BJ (cell line): ENCODE measurements around the gene ARID3C. TPM values are rescaled to one million over a fixed set of nuclear protein-coding genes. Genes with fewer than 3 reads are reported as not detected.
A peak's percentile ranks its signal among the peaks of the same experiment; 100 is the strongest.

Experiments
- CTCF ChIA-PET: fragments of 350-600 bp; formaldehyde crosslinking; extraction: SDS; loops from one replicate; lab custom pipeline; 2021; ENCODE audit warnings: antibody characterized with exemption, inconsistent platforms; lab: Yijun Ruan, JAX
- POLR2A ChIA-PET: fragments of 300-600 bp; sonication (Branson Sonifier 250); formaldehyde crosslinking; extraction: SDS; loops from one replicate; lab custom pipeline; 2021; ENCODE audit warnings: antibody characterized with exemption; lab: Charles Lee
- DNase-seq: peaks from one replicate; pipeline ENCODE4 v3.0.0-alpha.2; 2011; ENCODE audit warnings: low read depth
- H3K27me3 ChIP-seq: 2 replicates; pipeline ENCODE4 v1.6.0; 2011; ENCODE audit warnings: low read length; ENCODE audit not compliant: control insufficient read depth, insufficient read depth
- H3K36me3 ChIP-seq: 2 replicates; pipeline ENCODE4 v1.5.1; 2011; ENCODE audit warnings: low read length; ENCODE audit not compliant: control insufficient read depth, insufficient read depth
- H3K4me3 ChIP-seq: 2 replicates; pipeline ENCODE4 v1.5.1; 2011; ENCODE audit warnings: low read depth, mild to moderate bottlenecking, control low read depth, low read length
- polyA plus RNA-seq: library from polyadenylated mRNA; depleted of rRNA; stranded (reverse); fragments of >200 nt; gene quantifications from 2 replicates; pipeline ENCODE4 v1.2.3, GENCODE V29; 2011
- TF ChIP-seq, protein P1 (sequence below): IDR thresholded peaks from 2 replicates; pipeline ENCODE4 v1.5.1; 2011; ENCODE audit warnings: low read depth, mild to moderate bottlenecking, control low read depth, inconsistent platforms, low read length, moderate library complexity; ENCODE audit not compliant: insufficient read depth

The ARID3C gene
- polyA plus RNA-seq, 1 experiment: not detected

DNA sequence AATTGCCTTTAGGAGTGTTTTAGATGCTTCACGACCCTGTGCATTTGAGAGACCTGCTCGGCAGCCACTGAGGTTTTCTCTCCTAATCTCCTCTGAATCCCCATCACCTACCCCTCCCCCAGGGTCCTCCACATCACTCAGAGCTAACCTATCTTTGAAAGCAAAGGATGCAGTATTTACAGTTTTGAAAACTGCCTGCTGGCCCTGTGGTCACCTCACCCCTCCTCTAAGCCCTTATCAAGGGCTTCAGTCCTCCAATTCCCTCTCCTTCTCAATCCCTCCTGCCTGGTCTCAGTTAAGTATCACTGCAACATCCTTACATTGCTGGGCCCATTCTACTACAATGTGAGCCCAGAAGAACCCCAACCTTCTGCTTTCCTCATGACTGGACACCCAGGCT lies 21.5 kb downstream of the ARID3C start:
- no peak overlapping the region for H3K4me3 ChIP-seq
- ChIA-PET CTCF (interaction anchor here (0.6 to 5.3 kb wide), 4 partner anchors 16 to 59 kb away, joined by 3 to 26 read pairs (median 3); no protein-coding TSS in a partner anchor), POLR2A (no interaction called here)
- H3K36me3 ChIP-seq: no peaks in the 10 kb centered on the region
- TF ChIP-seq, protein P1, sequence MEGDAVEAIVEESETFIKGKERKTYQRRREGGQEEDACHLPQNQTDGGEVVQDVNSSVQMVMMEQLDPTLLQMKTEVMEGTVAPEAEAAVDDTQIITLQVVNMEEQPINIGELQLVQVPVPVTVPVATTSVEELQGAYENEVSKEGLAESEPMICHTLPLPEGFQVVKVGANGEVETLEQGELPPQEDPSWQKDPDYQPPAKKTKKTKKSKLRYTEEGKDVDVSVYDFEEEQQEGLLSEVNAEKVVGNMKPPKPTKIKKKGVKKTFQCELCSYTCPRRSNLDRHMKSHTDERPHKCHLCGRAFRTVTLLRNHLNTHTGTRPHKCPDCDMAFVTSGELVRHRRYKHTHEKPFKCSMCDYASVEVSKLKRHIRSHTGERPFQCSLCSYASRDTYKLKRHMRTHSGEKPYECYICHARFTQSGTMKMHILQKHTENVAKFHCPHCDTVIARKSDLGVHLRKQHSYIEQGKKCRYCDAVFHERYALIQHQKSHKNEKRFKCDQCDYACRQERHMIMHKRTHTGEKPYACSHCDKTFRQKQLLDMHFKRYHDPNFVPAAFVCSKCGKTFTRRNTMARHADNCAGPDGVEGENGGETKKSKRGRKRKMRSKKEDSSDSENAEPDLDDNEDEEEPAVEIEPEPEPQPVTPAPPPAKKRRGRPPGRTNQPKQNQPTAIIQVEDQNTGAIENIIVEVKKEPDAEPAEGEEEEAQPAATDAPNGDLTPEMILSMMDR: no peak
- DNase-seq: no peak
- H3K27me3 ChIP-seq: peaks cover 4% of the 10 kb centered on the region

DNA sequence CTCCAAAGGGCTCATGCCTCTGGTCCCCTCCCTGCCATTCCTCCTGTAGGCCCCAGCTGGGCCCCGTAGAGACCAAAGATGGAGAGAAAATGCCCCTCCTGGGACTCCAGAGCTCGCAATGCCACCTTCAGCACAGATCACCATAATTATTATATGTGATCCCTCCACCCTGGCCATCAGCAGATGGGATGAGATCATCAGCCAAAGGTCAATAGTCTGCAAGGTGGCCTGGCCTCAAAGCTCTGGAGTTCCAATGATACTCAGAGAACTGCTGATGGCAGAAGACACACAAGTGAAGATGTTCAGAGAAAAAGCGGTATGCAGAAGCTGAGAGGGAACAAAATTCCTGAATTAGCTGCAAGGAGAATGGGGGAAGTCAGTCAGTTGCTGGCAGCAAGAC lies 22.0 kb downstream of the ARID3C start:
- DNase-seq: no peak
- CTCF ChIA-PET: interaction anchor here (1.0 to 5.3 kb wide), 4 partner anchors 12 to 59 kb away, joined by 3 to 26 read pairs (median 3); no protein-coding TSS in a partner anchor
- peaks cover 4% of the 10 kb centered on the region for H3K27me3 ChIP-seq
- no peak overlapping the region for H3K4me3 ChIP-seq
- no peaks in the 10 kb centered on the region for H3K36me3 ChIP-seq
- POLR2A ChIA-PET: no interaction called here
- TF ChIP-seq, protein P1: no peak

DNA sequence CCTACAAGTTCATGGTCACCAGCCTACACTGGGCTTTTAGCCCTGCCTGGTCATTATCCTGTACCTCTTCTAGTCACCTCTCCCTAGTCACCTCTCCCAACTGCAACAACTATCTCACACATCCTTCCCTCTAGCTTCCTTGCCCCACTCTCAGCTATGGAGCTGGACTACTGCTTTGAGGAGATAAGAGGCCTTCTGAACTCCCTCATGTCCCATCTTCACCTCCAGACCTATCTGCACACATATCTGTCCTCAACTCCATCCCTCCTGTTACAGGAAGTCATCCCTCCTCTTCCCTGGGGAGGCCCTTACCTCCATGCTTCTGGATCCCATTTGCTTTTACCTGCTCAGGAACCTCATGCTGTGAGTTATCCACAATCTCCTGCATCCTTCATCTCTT lies 22.7 kb downstream of the ARID3C start:
- Histone ChIP-seq H3K36me3 (no peaks in the 10 kb centered on the region), H3K27me3 (peaks cover 4% of the 10 kb centered on the region), H3K4me3 (no peak overlapping the region)
- DNase-seq: no peak
- CTCF ChIA-PET: interaction anchor here (0.8 to 5.3 kb wide), 5 partner anchors 11 to 202 kb away, joined by 3 to 37 read pairs (median 26); no protein-coding TSS in a partner anchor
- TF ChIP-seq, protein P1: no peak
- POLR2A ChIA-PET: no interaction called here

DNA sequence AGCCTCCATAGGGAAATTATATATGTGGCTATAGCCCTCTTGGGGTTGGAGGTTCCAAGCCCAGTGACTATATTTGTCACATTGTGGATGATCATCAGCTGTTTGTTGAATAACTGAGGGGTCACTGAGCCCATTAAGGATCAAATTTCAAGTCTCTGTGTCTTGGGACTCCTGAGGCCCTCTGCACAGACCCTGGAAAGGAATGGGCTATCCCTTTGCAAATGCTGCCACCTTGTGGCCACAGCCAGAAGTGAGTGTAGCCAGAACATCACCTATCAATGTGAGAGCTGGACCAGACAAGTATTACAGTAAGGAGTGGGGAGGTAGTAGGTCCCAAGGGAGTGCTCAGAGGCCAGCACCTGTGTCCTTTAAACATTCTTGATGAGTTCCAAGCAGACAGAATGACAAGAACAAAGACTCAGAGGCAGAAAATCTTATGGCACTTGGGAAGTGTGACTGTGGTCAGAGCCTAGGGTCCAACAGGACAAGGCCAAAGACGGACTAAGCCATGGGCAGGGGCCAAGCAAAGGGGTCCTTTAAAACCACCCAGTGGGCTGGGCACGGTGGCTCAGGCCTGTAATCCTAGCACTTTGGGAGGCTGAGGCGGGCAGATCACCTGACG lies 25.1 kb downstream of the ARID3C start:
- Histone ChIP-seq H3K4me3 (no peak overlapping the region), H3K36me3 (no peaks in the 10 kb centered on the region), H3K27me3 (peaks cover 4% of the 10 kb centered on the region)
- TF ChIP-seq, protein P1: peak; percentile 88
- POLR2A ChIA-PET: no interaction called here
- CTCF ChIA-PET: interaction anchor here (0.6 to 4.2 kb wide), 38 partner anchors 8 to 270 kb away, joined by 3 to 40 read pairs (median 4); partner anchors contain the start of genes CNTFR, DCTN3 and RPP25L
- no peak for DNase-seq

DNA sequence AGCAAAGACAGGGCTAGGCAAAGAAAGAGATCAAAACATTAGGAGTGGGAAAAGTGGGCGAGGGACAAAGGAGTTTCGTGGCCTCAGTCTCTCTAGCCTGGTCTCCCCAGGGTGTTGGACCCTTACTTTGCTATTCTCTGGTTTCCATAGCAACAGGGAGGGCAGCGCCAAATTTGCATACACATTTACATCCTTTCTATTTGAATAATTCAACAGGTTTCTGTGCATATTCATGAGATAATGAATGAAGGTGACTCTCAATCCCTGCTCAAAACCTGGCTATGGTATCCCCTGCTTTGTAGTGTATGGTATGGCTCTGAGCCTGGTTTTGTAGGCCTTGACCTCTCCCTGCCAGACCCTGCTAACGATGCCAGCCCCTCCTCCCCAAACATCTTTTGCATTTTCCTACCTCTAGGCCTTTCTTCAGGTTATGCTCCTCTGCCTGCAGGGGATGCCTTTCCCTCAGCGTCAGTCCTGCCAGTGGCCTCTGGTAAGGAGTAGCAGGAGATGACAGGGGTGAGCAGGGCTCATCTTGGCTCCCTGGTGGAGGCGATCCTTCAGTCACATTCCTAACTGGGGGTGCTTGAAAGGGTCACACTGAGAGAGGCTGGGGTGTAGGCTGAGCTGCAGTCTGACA lies 26.8 kb downstream of the ARID3C start:
- no peak for DNase-seq
- H3K4me3 ChIP-seq: no peak overlapping the region
- no peaks in the 10 kb centered on the region for H3K36me3 ChIP-seq
- peaks cover 4% of the 10 kb centered on the region for H3K27me3 ChIP-seq
- CTCF ChIA-PET: interaction anchor here (1.0 to 4.2 kb wide), 12 partner anchors 7 to 55 kb away, joined by 3 to 40 read pairs (median 14); partner anchors contain the start of genes ARID3C, DCTN3, GALT and RPP25L
- TF ChIP-seq, protein P1: no peak
- POLR2A ChIA-PET: no interaction called here
